ENCODE measurements around the gene GRAMD1C.

DNA sequence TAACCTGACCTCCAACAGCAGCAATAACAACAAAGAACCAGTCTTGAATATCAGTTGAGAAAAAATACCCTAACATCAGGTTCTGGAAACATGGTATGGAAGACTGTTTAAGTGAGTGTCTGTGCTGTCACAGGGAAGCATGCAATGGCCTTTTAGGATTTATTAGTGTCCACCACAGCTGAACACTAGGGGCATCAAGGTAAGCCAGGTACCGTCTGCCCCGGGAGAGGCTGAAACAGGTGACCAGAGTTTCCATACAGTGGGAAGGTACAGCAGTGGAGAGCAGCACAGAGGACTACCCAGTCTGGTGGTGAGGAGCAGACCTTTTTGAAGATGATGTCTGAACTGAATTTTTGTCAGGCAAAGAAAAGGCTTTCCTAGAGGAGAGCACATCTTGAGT lies 127.6 kb downstream of the GRAMD1C start:
- TF ChIP-seq POLR2A (IDR thresholded peaks at IDR 0.05) = no peak
- TF ChIP-seq, protein P1, sequence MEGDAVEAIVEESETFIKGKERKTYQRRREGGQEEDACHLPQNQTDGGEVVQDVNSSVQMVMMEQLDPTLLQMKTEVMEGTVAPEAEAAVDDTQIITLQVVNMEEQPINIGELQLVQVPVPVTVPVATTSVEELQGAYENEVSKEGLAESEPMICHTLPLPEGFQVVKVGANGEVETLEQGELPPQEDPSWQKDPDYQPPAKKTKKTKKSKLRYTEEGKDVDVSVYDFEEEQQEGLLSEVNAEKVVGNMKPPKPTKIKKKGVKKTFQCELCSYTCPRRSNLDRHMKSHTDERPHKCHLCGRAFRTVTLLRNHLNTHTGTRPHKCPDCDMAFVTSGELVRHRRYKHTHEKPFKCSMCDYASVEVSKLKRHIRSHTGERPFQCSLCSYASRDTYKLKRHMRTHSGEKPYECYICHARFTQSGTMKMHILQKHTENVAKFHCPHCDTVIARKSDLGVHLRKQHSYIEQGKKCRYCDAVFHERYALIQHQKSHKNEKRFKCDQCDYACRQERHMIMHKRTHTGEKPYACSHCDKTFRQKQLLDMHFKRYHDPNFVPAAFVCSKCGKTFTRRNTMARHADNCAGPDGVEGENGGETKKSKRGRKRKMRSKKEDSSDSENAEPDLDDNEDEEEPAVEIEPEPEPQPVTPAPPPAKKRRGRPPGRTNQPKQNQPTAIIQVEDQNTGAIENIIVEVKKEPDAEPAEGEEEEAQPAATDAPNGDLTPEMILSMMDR (IDR thresholded peaks at IDR 0.05) = no peak
- TF ChIP-seq POLR2AphosphoS5 (IDR thresholded peaks at IDR 0.05) = no peak
- no peak for TF ChIP-seq EP300 (IDR thresholded peaks at IDR 0.05)

Data from suprapubic skin (tissue), 4 donors.